Cardiac muscle cell (in vitro differentiated cells and primary cell): ENCODE measurements around the gene CCDC194. TPM values are rescaled to one million over a fixed set of nuclear protein-coding genes. Genes with fewer than 3 reads are reported as not detected.
"Not testable (repeated sequence)": the region's sequence is repeated elsewhere in the genome, so short reads cannot be mapped to it uniquely, and the experiment has no call there.

Experiments
- DNase-seq, 2 donors: peaks; one replicate each; pipeline versions ENCODE4 v3.0.0 to v3.0.0-alpha.2; 2010 to 2017; ENCODE audit warnings: low read depth in 1 of 2, low spot score in 1 of 2
- H3K27ac ChIP-seq: fragments of 200-600 bp; sonication (generic); 2 replicates; pipeline ENCODE4 v1.5.1; 2016
- H3K27me3 ChIP-seq: fragments of 200-600 bp; sonication (generic); 2 replicates; pipeline ENCODE4 v1.6.0; 2016; ENCODE audit warnings: control low read depth
- H3K36me3 ChIP-seq: fragments of 200-600 bp; sonication (generic); 2 replicates; pipeline ENCODE4 v1.5.1; 2016; ENCODE audit warnings: control low read depth
- H3K4me1 ChIP-seq: fragments of 200-600 bp; sonication (generic); 2 replicates; pipeline ENCODE4 v1.8.1; 2017; ENCODE audit warnings: low read depth, mild to moderate bottlenecking, mixed run types
- H3K4me3 ChIP-seq: fragments of 200-600 bp; sonication (generic); 2 replicates; pipeline ENCODE4 v1.5.1; 2016; ENCODE audit warnings: mild to moderate bottlenecking
- H3K9me3 ChIP-seq: fragments of 200-600 bp; sonication (generic); 2 replicates; pipeline ENCODE4 v1.5.1; 2017; ENCODE audit warnings: low read depth, mild to moderate bottlenecking, control low read depth
- polyA plus RNA-seq: library from polyadenylated mRNA; unstranded; fragments of >200 nt; fragmentation: Nextera tagmentation; extraction: Ambion mirVana; gene quantifications from 2 replicates; pipeline ENCODE4 v1.2.1, GENCODE V29; 2016
- total RNA-seq: library from RNA; depleted of rRNA; stranded (reverse); fragments of >200 nt; gene quantifications from 2 replicates; pipeline ENCODE4 v1.2.3, GENCODE V29; 2016
- TF ChIP-seq, protein P1 (sequence below): IDR thresholded peaks from 2 replicates; pipeline ENCODE4 v1.5.1; 2012; ENCODE audit warnings: low read depth, mild to moderate bottlenecking, low read length

The CCDC194 gene
- total and polyA plus RNA-seq, 2 experiments from 2014 or later = 2.2 to 2.3 TPM

DNA sequence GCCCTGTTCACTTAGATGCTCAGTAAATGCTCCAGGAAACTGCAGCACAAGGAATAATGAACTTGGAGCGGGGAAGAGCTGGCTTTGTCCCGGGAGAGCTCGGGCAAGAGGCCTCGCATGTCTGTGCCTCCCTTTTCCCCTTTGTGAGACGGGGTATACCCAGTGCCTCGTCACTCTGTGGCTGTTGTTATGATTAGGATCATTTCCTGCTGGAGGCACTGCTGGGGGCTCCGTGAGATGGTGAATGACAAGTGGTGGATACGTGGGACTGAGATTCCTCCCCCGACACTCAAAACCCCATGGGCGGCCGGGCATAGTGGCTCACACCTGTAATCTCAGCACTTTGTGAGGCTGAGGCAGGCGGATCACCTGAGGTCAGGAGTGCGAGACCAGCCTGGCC, 15.7 kb downstream of the CCDC194 start:
- Histone ChIP-seq H3K4me3 (no peak overlapping the region), H3K27me3 (no peaks in the 10 kb centered on the region), H3K9me3 (no peaks in the 10 kb centered on the region), H3K27ac (no peak overlapping the region), H3K36me3 (no peaks in the 10 kb centered on the region), H3K4me1 (no peaks in the 10 kb centered on the region)
- TF ChIP-seq, protein P1, sequence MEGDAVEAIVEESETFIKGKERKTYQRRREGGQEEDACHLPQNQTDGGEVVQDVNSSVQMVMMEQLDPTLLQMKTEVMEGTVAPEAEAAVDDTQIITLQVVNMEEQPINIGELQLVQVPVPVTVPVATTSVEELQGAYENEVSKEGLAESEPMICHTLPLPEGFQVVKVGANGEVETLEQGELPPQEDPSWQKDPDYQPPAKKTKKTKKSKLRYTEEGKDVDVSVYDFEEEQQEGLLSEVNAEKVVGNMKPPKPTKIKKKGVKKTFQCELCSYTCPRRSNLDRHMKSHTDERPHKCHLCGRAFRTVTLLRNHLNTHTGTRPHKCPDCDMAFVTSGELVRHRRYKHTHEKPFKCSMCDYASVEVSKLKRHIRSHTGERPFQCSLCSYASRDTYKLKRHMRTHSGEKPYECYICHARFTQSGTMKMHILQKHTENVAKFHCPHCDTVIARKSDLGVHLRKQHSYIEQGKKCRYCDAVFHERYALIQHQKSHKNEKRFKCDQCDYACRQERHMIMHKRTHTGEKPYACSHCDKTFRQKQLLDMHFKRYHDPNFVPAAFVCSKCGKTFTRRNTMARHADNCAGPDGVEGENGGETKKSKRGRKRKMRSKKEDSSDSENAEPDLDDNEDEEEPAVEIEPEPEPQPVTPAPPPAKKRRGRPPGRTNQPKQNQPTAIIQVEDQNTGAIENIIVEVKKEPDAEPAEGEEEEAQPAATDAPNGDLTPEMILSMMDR = no peak
- no peak for DNase-seq

DNA sequence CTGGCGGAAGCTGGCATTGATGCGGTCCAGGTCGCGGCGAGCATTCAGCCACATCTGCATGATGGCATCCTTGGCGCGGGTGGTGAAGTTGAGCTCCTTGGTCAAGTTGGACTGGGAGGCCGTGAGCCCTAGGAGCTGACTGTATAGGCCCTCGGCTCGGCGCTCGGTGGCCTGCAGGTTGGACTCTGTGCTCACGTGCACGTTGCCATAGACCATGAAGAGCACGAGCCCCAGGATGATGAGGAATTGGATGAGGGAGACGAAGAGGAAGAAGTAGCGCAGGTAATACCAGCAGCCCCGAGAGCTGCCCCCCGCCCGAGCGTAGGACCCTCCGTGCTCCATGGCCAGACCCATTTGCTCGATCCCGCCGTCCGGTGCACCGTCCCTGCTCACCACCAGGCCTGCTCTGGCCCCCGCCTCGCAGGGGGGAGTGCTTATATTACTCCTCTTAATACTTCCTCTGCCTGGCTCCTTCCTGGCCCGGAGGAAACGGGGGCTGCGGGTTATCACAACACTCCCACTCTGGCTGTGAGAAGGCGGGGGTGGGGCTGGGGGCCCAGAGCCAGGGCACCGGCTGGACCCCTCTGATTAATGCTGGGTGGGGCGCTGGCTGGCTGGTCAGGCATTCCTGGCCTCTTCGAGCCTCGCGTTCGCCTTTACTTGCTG, 16.9 kb downstream of the CCDC194 start, which contains the start of gene PLVAP:
Gene PLVAP (minus strand): TSS at position 408 of the 666 bp plus-strand sequence. CDS start 54 bp downstream, at position 354.
- no peak for DNase-seq
- no peaks in the 10 kb centered on the region for H3K4me1 ChIP-seq
- H3K36me3 ChIP-seq = no peaks in the 10 kb centered on the region
- TF ChIP-seq, protein P1 = no peak
- H3K27me3 ChIP-seq = no peaks in the 10 kb centered on the region
- H3K27ac ChIP-seq = no peak within 1 kb of the TSS
- H3K9me3 ChIP-seq = no peaks in the 10 kb centered on the region
- no peak within 1 kb of the TSS for H3K4me3 ChIP-seq

DNA sequence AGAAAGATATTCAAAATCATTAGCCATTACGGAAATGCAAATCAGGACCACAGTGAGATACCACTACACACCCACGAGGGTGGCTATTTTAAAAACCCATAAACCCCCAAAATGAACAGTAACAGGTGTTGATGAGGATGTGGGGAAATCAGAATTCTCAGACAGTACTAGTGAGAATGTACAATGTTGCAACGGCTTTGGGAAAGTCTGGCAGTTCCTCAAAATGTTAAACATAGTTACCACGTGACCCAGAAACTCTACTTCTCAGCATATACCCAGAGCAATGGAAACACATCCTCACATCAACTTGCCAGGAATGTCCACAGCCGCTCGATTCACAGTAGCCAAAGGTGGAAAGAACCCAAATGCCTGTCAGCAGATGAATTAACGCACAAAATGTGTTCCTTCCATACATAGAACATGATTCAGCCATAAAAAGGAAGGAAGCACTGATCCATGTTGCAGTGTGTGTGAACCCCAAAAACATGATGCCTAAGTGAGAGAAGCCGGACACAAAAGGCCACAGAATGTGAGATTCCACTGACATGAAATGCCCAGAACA, 23.9 kb downstream of the CCDC194 start:
- no peaks in the 10 kb centered on the region for H3K27me3 ChIP-seq
- peak in 1 of 2 donors; percentile 93 for DNase-seq
- TF ChIP-seq, protein P1 = no peak

DNA sequence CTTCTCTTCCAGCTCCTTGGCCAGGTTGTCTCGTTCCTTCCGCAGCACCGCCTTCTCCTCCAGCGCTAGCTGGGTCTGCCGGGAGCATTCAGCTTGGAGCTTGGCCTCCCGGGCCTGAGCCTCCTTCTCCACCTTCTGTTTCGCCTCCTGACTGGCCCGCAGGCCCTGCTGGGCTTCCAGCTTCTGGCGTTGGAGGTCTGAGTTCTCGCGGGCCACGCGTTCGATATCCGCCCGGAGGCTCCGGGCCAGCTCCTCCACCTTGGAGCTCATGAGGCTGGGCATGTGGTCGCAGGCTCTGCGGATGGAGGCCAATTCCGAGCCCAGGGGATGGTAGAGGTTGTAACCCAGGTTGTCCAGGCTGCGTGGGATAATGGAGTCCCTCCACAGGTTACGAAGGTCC, 28.6 kb downstream of the CCDC194 start:
- TF ChIP-seq, protein P1 = no peak
- Histone ChIP-seq H3K36me3 (no peaks in the 10 kb centered on the region), H3K27me3 (no peaks in the 10 kb centered on the region), H3K27ac (no peak overlapping the region), H3K4me3 (no peak overlapping the region), H3K4me1 (no peaks in the 10 kb centered on the region), H3K9me3 (no peaks in the 10 kb centered on the region)
- no peak for DNase-seq

More for the DNA sequence above, 23.9 kb downstream of the CCDC194 start:
- no peaks in the 10 kb centered on the region for H3K4me1 ChIP-seq
- H3K9me3 ChIP-seq = no peaks in the 10 kb centered on the region
- H3K27ac ChIP-seq = no peak overlapping the region
- H3K4me3 ChIP-seq = no peak overlapping the region
- H3K36me3 ChIP-seq = no peaks in the 10 kb centered on the region

DNA sequence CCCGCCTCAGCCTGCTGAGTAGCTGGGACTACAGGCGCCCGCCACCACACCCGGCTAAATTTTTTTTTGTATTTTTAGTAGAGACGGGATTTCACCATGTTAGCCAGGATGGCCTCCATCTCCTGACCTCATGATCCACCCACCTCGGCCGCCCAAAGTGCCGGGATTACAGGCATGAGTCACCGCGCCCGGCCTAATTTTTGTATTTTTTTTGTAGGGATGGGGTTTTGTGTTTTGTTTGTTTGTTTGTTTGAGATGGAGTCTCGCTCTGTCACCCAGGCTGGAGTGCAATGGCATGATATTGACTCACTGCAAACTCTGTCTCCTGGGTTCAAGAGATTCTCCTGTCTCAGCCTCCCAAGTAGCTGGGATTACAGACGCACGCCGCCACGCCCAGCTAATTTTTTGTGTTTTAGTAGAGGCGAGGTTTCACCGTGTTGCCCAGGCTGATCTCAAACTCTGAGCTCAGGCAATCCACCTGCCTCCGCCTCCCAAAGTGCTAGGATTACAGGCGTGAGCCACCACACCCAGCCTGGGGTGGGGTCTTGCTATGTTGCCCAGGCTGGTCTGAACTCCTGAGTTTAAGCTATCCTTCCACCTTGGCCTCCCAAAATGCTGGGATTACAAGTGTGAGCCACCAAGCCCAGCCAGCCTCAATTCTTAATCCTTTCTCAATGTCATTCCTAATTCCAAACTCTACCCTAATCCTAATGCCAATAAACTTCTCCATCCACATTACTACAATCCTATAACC, 30.0 kb downstream of the CCDC194 start:
- not testable (repeated sequence) for H3K27me3 ChIP-seq, H3K27ac ChIP-seq, H3K4me1 ChIP-seq, H3K4me3 ChIP-seq, H3K36me3 ChIP-seq, DNase-seq, H3K9me3 ChIP-seq
